Right cardiac atrium (tissue), 5 donors: ENCODE measurements around the gene C1orf159. TPM values are rescaled to one million over a fixed set of nuclear protein-coding genes. Genes with fewer than 3 reads are reported as not detected.
A peak's percentile ranks its signal among the peaks of the same experiment; 100 is the strongest.

Experiments
- ATAC-seq, 2 donors: fragments of 200-7000 bp; cut with Tn5 transposase; one replicate each; pipeline versions ENCODE4 v1.8.0 to v1.9.1; 2020; ENCODE audit warnings: moderate library complexity in 2 of 2, mild to moderate bottlenecking in 1 of 2
- DNase-seq, 3 donors: peaks; one replicate each; pipeline ENCODE4 v3.0.0-alpha.2; 2020
- H3K27ac ChIP-seq: one replicate; pipeline ENCODE4 v1.5.1; 2013; ENCODE audit warnings: mild to moderate bottlenecking, low read length, control low read depth, moderate library complexity
- H3K27me3 ChIP-seq: one replicate; pipeline ENCODE4 v1.6.1; 2013; ENCODE audit not compliant: control insufficient read depth, insufficient read depth
- H3K4me1 ChIP-seq: one replicate; pipeline ENCODE4 v1.6.1; 2013; ENCODE audit warnings: low read length; ENCODE audit not compliant: control insufficient read depth, insufficient read depth
- H3K4me3 ChIP-seq: one replicate; pipeline ENCODE4 v1.5.1; 2013; ENCODE audit warnings: low read length, control low read depth
- H3K9me3 ChIP-seq: one replicate; pipeline ENCODE4 v1.6.1; 2013; ENCODE audit warnings: low read length; ENCODE audit not compliant: control insufficient read depth
- WGBS: extraction: QIAGEN DNeasy Blood & Tissue Kit; methylation state at CpG from one replicate; pipeline ENCODE4 v1.1.7; 2013; 5-methylcytosine and 5-hydroxymethylcytosine counted together
- intact Hi-C, 4 donors: fragments of 100-400 bp; cut with DNase I; formaldehyde crosslinking; loops; one replicate each; pipeline versions ENCODE4 v1.11.0 to v1.14.0; 2022 to 2023
- polyA plus RNA-seq: library from polyadenylated mRNA; stranded (reverse); fragments of 200-250 nt; gene quantifications from one replicate; pipeline ENCODE4 v1.2.3, GENCODE V29; 2013
- total RNA-seq, 4 donors: library from RNA; stranded (reverse); fragmentation: NEBNext Ultra II Directional; extraction: Animal tissue kit (Norgen Biotek cat#: 25700); gene quantifications; one replicate each; pipeline ENCODE4 v1.2.1, GENCODE V29; 2021
- donor health status: healthy with polysubstance abuse.
- donor health status: DM: no; HTN: yes; CAD: no.
- donor health status: DM: no; HTN: no; CAD: no.
- donor health status: DM: no; HTN: yes; CAD: no; lungs with severe emphysema.
- donor health status: DM: yes; HTN: yes; CAD: no.

Gene C1orf159
- total and polyA plus RNA-seq, 5 donors, result 4.9 to 6.8 (median 5.5) TPM

DNA sequence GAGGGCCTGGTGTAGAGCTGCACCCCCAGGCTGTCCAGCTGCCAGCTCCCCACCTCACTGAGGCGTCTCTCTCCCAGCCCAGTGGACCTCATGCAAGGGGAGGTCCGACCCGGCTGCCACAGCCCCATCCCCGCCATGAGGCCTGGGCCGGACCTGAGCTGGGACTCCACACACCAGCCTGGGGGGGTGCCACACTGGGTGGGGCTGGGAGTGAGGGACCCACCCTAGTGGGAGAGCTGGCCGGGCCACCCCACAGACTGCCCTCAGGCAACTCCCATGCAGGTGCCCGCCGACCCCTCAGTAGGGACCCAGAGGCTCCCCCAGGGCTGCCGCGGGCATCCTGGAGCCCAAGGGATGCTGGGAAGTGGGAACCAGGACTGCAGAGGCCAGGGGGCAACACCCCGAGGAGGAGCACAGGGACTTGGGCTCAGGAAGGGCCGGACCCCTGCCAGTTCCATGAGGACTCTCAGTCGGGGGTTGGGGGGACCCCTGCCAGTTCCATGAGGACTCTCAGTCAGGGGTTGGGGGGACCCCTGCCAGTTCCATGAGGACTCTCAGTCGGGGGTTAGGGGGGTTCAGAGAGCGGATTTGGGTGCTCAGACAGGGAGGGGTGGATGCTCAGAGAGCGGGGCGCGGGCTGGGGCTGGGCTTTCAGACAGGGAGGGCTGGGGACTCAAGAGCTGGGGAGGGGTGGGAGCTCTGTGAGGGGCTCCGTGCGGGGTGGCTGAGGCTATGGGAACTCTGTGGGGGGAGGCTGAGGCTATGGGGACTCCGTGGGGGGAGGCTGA lies 40.5 kb downstream of the C1orf159 start:
- Histone ChIP-seq H3K27me3 (no peaks in the 10 kb centered on the region), H3K4me1 (no peaks in the 10 kb centered on the region), H3K4me3 (no peak overlapping the region), H3K9me3 (no peaks in the 10 kb centered on the region), H3K27ac (no peak overlapping the region)
- DNase-seq (peak in 2 of 3 donors; percentile 13 to 46), ATAC-seq (peak in 1 of 2 donors; percentile 2)
- intact Hi-C loops, result no loop called here
- WGBS, result 53% methylated on average over 21 of the region's 21 CpGs

DNA sequence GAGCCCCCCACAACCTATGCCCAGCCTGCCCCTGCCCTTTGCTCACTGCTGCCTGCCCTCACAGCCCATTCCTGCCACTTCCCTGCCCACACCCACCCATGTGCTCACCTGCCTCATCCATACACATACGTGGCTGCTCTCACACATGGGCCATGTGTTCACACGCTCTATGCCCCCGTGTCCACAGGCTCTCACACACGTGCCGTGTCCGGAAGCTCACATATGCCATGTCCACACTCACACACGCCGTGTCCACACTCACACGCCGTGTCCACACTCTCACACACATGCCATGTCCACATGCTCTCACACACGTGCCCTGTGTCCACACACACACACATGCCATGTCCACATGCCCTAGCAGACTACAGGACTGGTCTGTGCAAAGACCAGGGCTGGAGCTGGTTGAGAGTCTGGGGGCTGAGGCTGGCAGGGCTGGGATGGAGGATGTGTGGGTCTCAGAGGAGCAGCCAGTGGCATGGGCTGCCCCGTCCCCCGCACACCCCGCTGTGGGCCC lies 41.2 kb downstream of the C1orf159 start:
- no peak overlapping the region for H3K27ac ChIP-seq
- no peak overlapping the region for H3K4me3 ChIP-seq
- H3K9me3 ChIP-seq, result no peaks in the 10 kb centered on the region
- no peaks in the 10 kb centered on the region for H3K27me3 ChIP-seq
- WGBS, result 78% methylated on average over 14 of the region's 14 CpGs
- intact Hi-C loops, result no loop called here
- no peaks in the 10 kb centered on the region for H3K4me1 ChIP-seq
- DNase-seq (peak; percentile 10 to 51 (median 17)), ATAC-seq (no peak)

DNA sequence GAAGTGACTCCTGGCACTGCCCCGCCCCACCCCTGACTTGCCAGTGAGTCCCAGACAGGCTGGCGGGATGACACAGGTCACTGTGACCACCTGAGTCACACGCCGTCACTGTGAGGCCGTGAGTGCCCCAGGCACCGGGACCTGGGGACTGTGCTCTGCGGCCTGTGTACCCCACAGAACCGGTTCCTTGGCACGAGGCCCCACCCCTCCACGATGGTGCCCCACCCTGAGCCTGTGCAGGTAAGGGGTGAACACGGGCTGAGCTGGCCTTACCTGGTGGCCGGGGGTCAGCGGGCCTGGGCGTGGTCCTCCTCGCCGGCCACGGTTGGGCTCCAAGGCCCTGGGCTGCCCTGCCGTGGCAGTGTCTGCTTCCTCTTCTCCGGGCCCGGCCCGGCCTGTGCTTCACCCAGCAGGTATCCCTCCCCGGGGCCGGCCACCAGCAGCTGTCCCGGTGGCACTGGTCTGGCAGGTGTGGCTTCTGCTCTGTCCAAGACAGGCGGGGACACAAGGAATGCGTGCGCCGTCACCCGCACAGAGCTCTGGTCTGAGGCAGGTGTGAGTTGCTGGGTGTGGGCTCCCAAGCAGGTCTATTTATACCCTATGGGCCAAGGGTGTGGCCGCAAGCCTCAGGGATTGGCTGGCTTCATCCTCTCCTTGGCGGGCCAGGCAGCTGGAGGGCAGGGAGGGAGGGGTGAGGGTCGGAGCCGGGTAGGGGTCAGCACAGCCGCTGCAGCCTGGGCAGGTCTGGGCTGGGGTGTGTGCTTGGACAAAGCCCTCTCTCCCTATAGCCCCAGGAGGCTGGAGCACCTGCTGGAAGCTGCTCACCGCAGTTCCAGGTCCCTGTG lies 41.9 kb downstream of the C1orf159 start, which contains the start of gene RNF223:
Gene RNF223, minus strand, starts transcription at position 564 of the 845 bp plus-strand sequence. CDS start 1,740 bp downstream, outside the sequence.
- ATAC-seq (peak; percentile 4 to 12), DNase-seq (peak; percentile 12 to 56 (median 50))
- intact Hi-C loops, result no loop called here
- Histone ChIP-seq H3K4me1 (no peaks in the 10 kb centered on the region), H3K27me3 (no peaks in the 10 kb centered on the region), H3K4me3 (no peak within 1 kb of the TSS), H3K9me3 (no peaks in the 10 kb centered on the region), H3K27ac (no peak within 1 kb of the TSS)
- WGBS, result 68% methylated on average over 35 of the region's 35 CpGs

DNA sequence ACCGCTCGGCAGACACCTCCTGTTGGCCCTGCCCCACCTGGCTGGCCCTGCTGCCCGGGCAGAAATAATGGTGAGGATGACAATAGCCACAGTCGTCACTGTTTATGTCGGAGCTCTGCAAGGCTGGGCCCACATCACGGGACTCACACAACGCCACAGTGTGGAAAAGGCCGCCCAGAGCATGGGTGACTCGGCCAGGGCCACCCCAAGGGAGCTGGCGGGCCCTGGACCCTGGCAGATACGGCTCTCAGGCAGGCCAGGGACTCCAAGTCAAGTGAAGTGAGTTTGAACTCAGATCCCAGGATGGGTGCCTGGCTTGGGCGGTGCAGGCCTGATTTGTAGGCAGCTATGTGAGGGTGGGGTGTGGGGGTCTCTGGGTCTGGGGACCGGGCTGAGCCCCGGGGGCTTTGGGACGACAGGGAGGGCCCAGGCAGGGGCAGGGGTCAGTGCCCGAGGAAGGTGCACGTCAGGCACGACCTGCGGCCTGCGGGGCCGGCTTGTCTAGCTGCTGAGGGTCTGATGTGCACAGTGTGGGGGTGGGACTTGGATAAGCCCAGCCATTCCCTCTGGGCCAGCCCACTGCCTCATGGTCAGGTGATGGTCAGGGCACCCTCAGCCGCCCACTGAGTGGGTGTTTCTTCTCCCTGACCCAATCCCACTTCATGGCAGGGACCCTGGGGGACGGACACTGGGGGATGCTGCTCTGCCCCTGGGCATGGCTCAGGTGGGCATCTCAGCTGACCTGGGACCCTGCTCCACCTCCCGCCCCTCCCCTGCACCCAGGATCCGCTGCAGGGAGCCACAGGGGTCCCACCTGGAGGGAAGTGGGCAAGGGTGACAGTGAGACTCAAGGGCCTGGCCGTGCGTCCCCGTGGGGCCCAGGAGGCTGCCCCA lies 42.8 kb downstream of the C1orf159 start:
- WGBS, result 74% methylated on average over 28 of the region's 28 CpGs
- peak; percentile 14 to 59 (median 29) for DNase-seq

DNA sequence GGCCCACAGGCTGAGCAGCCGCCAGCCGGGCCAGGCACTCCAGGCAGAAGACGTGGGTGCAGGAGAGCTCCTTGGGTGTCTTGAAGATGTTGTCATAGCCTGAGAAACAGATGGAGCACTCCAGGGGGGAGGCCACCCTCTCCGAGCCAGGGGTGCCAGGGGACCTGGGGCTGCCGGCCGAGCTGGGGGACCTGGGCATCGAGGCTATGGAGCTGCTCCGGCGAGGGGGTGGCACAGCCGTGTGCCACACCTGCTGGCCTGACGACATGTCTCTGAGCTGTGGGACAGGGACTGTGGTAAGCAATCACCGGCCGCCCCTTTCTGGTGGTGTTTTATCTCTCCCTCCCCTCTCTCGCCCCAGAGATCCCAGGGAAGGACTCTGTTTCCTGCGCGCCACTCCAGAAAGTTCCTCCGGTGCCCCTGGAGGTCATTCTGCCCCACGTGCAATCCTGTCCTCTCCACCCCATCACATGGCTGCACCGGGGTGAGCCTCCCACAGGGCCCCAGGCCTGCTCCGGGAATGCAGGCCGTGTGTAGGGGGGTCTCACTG lies 43.5 kb downstream of the C1orf159 start:
- Histone ChIP-seq H3K4me3 (no peak overlapping the region), H3K27ac (no peak overlapping the region), H3K9me3 (no peaks in the 10 kb centered on the region), H3K27me3 (no peaks in the 10 kb centered on the region), H3K4me1 (no peaks in the 10 kb centered on the region)
- intact Hi-C loops, result no loop called here
- ATAC-seq (no peak), DNase-seq (peak in 2 of 3 donors; percentile 37)
- 69% methylated on average over 21 of the region's 21 CpGs for WGBS

More for the DNA sequence above, 42.8 kb downstream of the C1orf159 start:
- no peak overlapping the region for H3K27ac ChIP-seq
- no peaks in the 10 kb centered on the region for H3K4me1 ChIP-seq
- intact Hi-C loops, result no loop called here
- no peak for ATAC-seq
- no peaks in the 10 kb centered on the region for H3K27me3 ChIP-seq
- no peak overlapping the region for H3K4me3 ChIP-seq
- no peaks in the 10 kb centered on the region for H3K9me3 ChIP-seq

DNA sequence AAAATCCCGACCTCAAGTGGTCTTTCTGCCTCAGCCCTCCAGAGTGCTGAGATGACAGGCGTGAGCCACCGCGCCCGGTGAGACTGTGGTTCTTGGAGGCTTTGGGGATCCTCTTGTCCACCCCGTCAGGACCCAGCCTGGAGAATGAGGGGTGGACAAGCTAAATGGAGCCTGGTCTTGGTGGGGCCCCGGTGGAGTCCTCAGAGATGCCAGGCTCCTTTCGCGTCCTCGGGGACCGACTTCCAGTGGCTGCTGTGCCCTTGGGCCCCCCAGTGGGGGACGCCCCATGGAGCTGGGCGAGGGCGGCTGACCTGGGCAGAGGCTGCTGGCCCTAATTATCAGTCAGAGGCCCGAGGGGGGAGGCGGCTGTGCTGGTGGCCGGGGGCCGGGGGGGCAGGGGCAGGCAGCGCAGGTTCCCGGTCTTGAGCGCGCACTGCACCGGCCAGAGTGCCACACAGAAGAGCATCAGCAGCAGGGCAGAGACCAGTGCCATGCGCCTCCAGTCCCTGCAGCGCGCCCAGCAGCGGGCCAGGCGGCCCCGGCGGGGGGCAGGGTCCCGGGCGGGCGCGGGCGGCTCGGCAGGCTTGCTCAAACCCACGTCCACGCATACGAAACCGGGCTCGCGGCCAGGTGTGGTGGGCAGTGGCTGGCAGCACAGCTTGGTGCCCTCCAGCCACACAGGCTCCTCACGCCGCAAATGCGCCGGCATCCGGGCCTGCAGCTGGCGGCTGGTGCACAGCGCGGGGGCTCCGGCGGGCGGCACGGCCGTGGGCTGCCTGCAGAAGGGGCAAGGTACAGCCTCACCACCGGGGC lies 44.2 kb downstream of the C1orf159 start:
- Histone ChIP-seq H3K27ac (no peak overlapping the region), H3K27me3 (no peaks in the 10 kb centered on the region), H3K4me3 (no peak overlapping the region), H3K4me1 (no peaks in the 10 kb centered on the region), H3K9me3 (no peaks in the 10 kb centered on the region)
- peak in 2 of 3 donors; percentile 39 to 57 for DNase-seq
- 86% methylated on average over 56 of the region's 56 CpGs for WGBS
- intact Hi-C loops, result no loop called here
- ATAC-seq, result no peak

DNA sequence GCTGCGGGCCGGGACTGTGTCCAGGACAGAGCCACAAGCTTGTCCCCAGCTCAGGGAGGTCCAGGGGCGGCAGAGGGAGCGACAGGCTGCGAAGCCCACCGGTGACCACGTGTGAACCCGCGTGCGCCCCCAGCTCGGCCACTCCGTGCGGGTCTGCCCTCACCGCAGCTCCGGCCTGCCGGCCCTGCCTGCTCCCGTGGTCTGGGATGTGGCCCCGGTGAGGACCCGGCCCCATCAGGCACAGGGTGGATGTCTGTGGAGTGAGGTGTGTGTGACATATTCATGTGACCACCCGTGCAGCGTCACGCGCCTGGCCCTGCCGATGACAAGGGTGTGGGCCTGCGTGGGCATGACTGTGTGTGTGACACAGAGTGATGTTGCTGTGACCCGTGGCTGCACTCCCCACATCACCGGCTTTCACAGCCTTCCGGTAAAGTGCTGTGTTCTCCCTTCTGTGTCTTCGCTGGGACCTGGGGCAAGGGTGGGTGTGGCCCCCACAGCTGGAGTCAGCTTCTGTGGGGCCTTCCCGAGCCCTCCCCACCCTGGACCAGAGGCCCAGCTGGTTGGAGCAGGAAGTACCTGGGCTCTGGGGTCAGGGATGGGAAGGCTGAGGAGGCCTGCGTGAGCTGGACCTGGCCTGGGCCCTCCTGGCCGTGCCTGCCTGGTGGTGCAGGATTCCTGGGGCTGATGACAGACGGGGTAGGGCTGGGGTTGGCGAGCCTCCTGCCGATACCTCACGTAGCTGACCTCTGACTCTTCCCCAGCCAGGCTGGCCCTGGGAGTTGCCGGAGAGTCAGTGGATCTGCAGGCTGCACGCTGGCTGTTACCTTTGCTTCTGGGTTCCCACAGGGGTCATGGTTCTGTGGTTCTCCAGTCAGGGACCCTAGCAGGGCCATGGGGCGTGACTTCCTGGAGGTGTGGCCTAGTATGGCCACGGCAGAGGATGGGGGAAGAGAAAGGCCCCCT lies 45.9 kb downstream of the C1orf159 start:
- ATAC-seq (peak; percentile 9 to 13), DNase-seq (peak in 1 of 3 donors; percentile 50)
- Histone ChIP-seq H3K27me3 (no peaks in the 10 kb centered on the region), H3K4me3 (no peak overlapping the region), H3K27ac (no peak overlapping the region), H3K4me1 (no peaks in the 10 kb centered on the region), H3K9me3 (no peaks in the 10 kb centered on the region)
- intact Hi-C loops, result no loop called here
- 59% methylated on average over 40 of the region's 40 CpGs for WGBS

DNA sequence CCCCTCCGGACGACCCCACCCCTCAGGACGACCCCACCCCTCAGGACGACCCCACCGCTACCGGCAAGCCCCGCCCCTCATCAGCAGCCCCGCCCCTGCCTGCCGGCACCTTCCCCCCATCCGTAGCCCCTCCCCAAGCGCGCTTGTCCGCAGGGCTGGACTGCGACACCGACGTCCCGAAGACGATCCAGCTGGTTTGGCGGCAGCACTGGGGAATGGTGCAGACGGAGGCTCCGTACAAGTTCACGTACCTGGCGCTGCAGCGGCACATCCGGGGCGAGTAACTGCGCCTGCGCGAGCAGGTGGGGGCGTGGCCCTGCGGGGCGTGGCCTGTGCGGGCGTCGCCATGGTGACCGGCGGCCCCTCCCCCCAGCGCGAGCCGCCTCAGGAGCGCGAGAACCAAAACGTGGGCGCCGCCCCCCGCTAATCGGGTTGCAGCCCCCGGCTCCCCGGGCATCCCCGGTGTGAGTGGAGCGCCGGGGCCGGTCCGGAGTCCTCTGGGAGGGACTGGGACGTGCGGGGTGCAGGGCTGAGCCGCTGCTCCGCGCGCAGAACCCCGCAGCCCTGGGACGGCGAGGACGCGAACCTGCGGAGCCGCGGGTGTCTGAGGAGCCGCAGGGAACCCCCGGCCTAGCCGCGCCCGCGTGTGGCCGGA lies 46.7 kb downstream of the C1orf159 start:
- Histone ChIP-seq H3K4me3 (peak overlapping the region; percentile 32), H3K27ac (no peak overlapping the region), H3K9me3 (no peaks in the 10 kb centered on the region), H3K4me1 (no peaks in the 10 kb centered on the region), H3K27me3 (no peaks in the 10 kb centered on the region)
- ATAC-seq (peak; percentile 60 to 68), DNase-seq (peak; percentile 69 to 88 (median 86))
- intact Hi-C loops, result no loop called here
- 4% methylated on average over 75 of the region's 75 CpGs for WGBS
